ENCODE measurements around the gene MT4.
A peak's percentile ranks its signal among the peaks of the same experiment; 100 is the strongest.

- 0 out of 2 replicates have a peak, but pooled peaks have one; percentile 23 for TF ChIP-seq ZSCAN30 (tag by site-specific recombination; IDR thresholded peaks at IDR 0.05)
- peak; percentile 55 for TF ChIP-seq CTCF (tag by site-specific recombination; IDR thresholded peaks at IDR 0.05)
- peak; percentile 57; the same call in 1 of the 2 replicates for TF ChIP-seq ZBTB8A (tag by site-specific recombination; IDR thresholded peaks at IDR 0.05)
- TF ChIP-seq HIC1 (tag by site-specific recombination; IDR thresholded peaks at IDR 0.05) = no peak
- TF ChIP-seq ZNF16 (tag by site-specific recombination; IDR thresholded peaks at IDR 0.05; ENCODE audit: low read depth) = no peak
- no peak for TF ChIP-seq ZNF398 (tag by site-specific recombination; IDR thresholded peaks at IDR 0.05)
Measured at GRCh38 chr16:56519459-56520250, 45.2 kb upstream of the MT4 start, which contains the start of gene BBS2.
